ENCODE results near the gene DCLK1.
"Not testable (repeated sequence)": the region's sequence is repeated elsewhere in the genome, so short reads cannot be mapped to it uniquely, and the experiment has no call there.

Gene DCLK1

GRCh38 chr13:36082806-36083205, 48.4 kb downstream of the DCLK1 start:
- peaks cover 8% of the 10 kb centered on the region for H3K4me1 ChIP-seq (ENCODE audit: control insufficient read depth, low read depth, low read length)
- no peak overlapping the region for H3K27ac ChIP-seq (ENCODE audit: low read length)
- H3K9ac ChIP-seq (ENCODE audit: low read length) = no peak overlapping the region
- no peak overlapping the region for H3K4me3 ChIP-seq (ENCODE audit: low read length)
- H3K36me3 ChIP-seq (ENCODE audit: control insufficient read depth, low read depth, low read length) = no peaks in the 10 kb centered on the region
- H3K27me3 ChIP-seq (ENCODE audit: control insufficient read depth, insufficient read depth, low read length) = no peaks in the 10 kb centered on the region
- H3K9me3 ChIP-seq (ENCODE audit: control insufficient read depth, low read depth, low read length) = no peaks in the 10 kb centered on the region

DNA sequence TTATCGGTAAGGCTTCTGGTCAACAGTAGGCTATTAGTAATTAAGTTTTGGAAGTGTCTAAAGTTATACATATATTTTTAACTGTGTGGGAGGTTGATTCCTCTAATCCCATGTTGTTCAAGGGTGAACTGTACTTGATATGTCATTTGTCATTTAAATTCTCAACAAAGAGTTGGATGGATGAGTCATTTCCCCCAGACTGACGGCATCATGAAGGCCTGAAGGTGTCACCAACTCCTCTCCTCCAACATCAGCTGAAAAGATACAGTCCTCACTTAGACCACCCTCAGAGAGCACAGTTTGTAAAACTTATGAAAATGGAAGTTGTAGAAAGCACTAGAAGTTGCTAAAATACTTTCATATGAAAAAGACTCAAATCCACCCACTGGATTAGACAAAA, 48.8 kb downstream of the DCLK1 start:
- Histone ChIP-seq H3K9ac (ENCODE audit: low read length) (no peak overlapping the region), H3K36me3 (ENCODE audit: control insufficient read depth, low read depth, low read length) (no peaks in the 10 kb centered on the region), H3K9me3 (ENCODE audit: control insufficient read depth, low read depth, low read length) (no peaks in the 10 kb centered on the region), H3K27ac (ENCODE audit: low read length) (no peak overlapping the region), H3K4me1 (ENCODE audit: control insufficient read depth, low read depth, low read length) (peaks cover 8% of the 10 kb centered on the region), H3K27me3 (ENCODE audit: control insufficient read depth, insufficient read depth, low read length) (no peaks in the 10 kb centered on the region), H3K4me3 (ENCODE audit: low read length) (no peak overlapping the region)

DNA sequence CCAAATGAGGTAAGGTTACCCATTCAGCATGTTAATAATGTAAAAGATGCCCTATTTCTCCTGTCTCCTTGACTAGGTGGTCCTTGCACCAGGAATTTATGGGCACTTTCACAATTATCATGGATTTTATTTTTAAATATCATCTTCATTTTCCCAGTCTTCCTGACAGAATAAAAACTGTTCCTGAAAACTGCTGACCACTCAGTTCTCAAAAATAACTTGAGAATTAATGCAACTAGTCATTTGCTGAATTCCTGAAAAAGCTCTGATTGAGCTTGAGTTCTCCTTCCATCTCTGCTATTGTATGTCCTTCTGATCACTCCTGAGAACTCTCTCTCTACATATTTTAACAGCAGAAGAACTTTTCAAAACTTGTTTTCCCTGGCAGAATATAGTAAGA, 55.0 kb downstream of the DCLK1 start:
- Histone ChIP-seq H3K36me3 (ENCODE audit: control insufficient read depth, low read depth, low read length) (no peaks in the 10 kb centered on the region), H3K27ac (ENCODE audit: low read length) (no peak overlapping the region), H3K27me3 (ENCODE audit: control insufficient read depth, insufficient read depth, low read length) (no peaks in the 10 kb centered on the region), H3K9ac (ENCODE audit: low read length) (no peak overlapping the region), H3K4me3 (ENCODE audit: low read length) (no peak overlapping the region), H3K9me3 (ENCODE audit: control insufficient read depth, low read depth, low read length) (no peaks in the 10 kb centered on the region), H3K4me1 (ENCODE audit: control insufficient read depth, low read depth, low read length) (peaks cover under 1% of the 10 kb centered on the region)

- H3K9me3 ChIP-seq (ENCODE audit: control insufficient read depth, low read depth, low read length) = no peaks in the 10 kb centered on the region
- no peaks in the 10 kb centered on the region for H3K27me3 ChIP-seq (ENCODE audit: control insufficient read depth, insufficient read depth, low read length)
- H3K4me1 ChIP-seq (ENCODE audit: control insufficient read depth, low read depth, low read length) = no peaks in the 10 kb centered on the region
- no peak overlapping the region for H3K4me3 ChIP-seq (ENCODE audit: low read length)
- H3K36me3 ChIP-seq (ENCODE audit: control insufficient read depth, low read depth, low read length) = no peaks in the 10 kb centered on the region
- no peak overlapping the region for H3K27ac ChIP-seq (ENCODE audit: low read length)
- no peak overlapping the region for H3K9ac ChIP-seq (ENCODE audit: low read length)
Measured at GRCh38 chr13:36074659-36075058, 56.5 kb downstream of the DCLK1 start.

- H3K27ac ChIP-seq (ENCODE audit: low read length) = no peak overlapping the region
Measured at GRCh38 chr13:36072152-36072935, 58.8 kb downstream of the DCLK1 start.

DNA sequence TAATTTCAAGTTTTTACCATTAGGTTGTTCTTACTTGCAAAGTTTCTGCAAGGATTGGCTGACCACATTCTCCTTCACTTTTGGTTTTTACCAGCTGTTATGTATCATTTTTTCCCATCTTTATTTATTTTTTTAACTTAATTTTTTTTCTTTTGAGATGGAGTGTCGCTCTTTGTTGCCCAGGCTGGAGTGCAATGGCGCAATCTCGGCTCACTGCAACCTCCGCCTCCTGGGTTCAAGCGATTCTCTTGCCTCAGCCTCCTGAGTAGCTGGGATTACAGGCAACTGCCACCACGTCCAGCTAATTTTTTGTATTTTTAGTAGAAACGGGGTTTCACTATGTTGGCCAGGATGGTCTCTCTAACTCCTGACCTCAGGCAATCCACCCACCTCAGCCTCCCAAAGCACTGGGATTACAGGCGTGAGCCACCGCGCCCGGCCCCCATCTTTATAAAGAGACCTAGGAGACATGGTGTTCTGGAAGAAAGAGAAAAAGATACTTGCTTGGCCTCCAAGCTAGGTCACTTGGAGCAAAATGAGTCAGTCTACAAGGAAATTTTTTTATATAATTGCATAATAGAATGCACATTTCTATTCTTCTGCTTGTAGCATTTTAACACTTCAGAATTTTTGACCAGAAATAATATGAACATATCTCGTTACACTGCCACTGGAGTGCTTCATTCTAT, 60.5 kb downstream of the DCLK1 start:
- not testable (repeated sequence) for H3K4me1 ChIP-seq (ENCODE audit: control insufficient read depth, low read depth, low read length); H3K36me3 ChIP-seq (ENCODE audit: control insufficient read depth, low read depth, low read length); H3K9ac ChIP-seq (ENCODE audit: low read length); H3K27ac ChIP-seq (ENCODE audit: low read length); H3K4me3 ChIP-seq (ENCODE audit: low read length); H3K27me3 ChIP-seq (ENCODE audit: control insufficient read depth, insufficient read depth, low read length); H3K9me3 ChIP-seq (ENCODE audit: control insufficient read depth, low read depth, low read length)

More at GRCh38 chr13:36072152-36072935, 58.8 kb downstream of the DCLK1 start:
- H3K36me3 ChIP-seq (ENCODE audit: control insufficient read depth, low read depth, low read length) = no peaks in the 10 kb centered on the region
- peaks cover 8% of the 10 kb centered on the region for H3K4me1 ChIP-seq (ENCODE audit: control insufficient read depth, low read depth, low read length)
- H3K4me3 ChIP-seq (ENCODE audit: low read length) = no peak overlapping the region
- no peaks in the 10 kb centered on the region for H3K9me3 ChIP-seq (ENCODE audit: control insufficient read depth, low read depth, low read length)
- no peak overlapping the region for H3K9ac ChIP-seq (ENCODE audit: low read length)
- H3K27me3 ChIP-seq (ENCODE audit: control insufficient read depth, insufficient read depth, low read length) = no peaks in the 10 kb centered on the region

GRCh38 chr13:36069881-36070366, 61.3 kb downstream of the DCLK1 start:
- no peak overlapping the region for H3K9ac ChIP-seq (ENCODE audit: low read length)
- H3K27ac ChIP-seq (ENCODE audit: low read length) = no peak overlapping the region
- no peaks in the 10 kb centered on the region for H3K27me3 ChIP-seq (ENCODE audit: control insufficient read depth, insufficient read depth, low read length)
- no peak overlapping the region for H3K4me3 ChIP-seq (ENCODE audit: low read length)
- H3K4me1 ChIP-seq (ENCODE audit: control insufficient read depth, low read depth, low read length) = peaks cover 8% of the 10 kb centered on the region
- no peaks in the 10 kb centered on the region for H3K36me3 ChIP-seq (ENCODE audit: control insufficient read depth, low read depth, low read length)
- no peaks in the 10 kb centered on the region for H3K9me3 ChIP-seq (ENCODE audit: control insufficient read depth, low read depth, low read length)

GRCh38 chr13:36068991-36069390, 62.2 kb downstream of the DCLK1 start:
- Histone ChIP-seq H3K9ac (ENCODE audit: low read length) (no peak overlapping the region), H3K27ac (ENCODE audit: low read length) (no peak overlapping the region), H3K36me3 (ENCODE audit: control insufficient read depth, low read depth, low read length) (no peaks in the 10 kb centered on the region), H3K9me3 (ENCODE audit: control insufficient read depth, low read depth, low read length) (no peaks in the 10 kb centered on the region), H3K4me1 (ENCODE audit: control insufficient read depth, low read depth, low read length) (peaks cover 8% of the 10 kb centered on the region), H3K4me3 (ENCODE audit: low read length) (no peak overlapping the region), H3K27me3 (ENCODE audit: control insufficient read depth, insufficient read depth, low read length) (no peaks in the 10 kb centered on the region)

DNA sequence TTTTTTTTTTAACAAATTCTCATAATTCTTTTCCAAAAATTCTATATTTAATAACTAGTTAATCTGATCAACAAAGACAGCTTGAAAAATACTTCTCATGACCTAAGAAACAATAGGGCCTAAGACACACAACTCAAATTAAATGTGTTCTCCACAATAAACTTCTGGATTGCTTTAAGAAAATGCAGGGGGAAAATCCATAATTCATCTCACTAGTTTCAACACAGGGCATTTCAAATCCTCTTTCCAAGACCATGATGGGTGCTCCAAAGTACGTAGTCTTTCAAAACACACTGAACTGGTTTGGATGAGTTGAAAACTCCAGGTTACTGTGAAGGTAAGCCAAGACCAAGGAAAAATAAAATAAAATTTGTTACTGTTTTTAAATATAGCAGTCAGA, 62.6 kb downstream of the DCLK1 start:
- H3K27me3 ChIP-seq (ENCODE audit: control insufficient read depth, insufficient read depth, low read length) = no peaks in the 10 kb centered on the region
- peaks cover 8% of the 10 kb centered on the region for H3K4me1 ChIP-seq (ENCODE audit: control insufficient read depth, low read depth, low read length)
- no peak overlapping the region for H3K4me3 ChIP-seq (ENCODE audit: low read length)
- no peak overlapping the region for H3K27ac ChIP-seq (ENCODE audit: low read length)
- H3K9me3 ChIP-seq (ENCODE audit: control insufficient read depth, low read depth, low read length) = no peaks in the 10 kb centered on the region
- H3K9ac ChIP-seq (ENCODE audit: low read length) = no peak overlapping the region
- no peaks in the 10 kb centered on the region for H3K36me3 ChIP-seq (ENCODE audit: control insufficient read depth, low read depth, low read length)

GRCh38 chr13:36067746-36068381, 63.3 kb downstream of the DCLK1 start:
- Histone ChIP-seq H3K4me1 (ENCODE audit: control insufficient read depth, low read depth, low read length) (peaks cover 8% of the 10 kb centered on the region), H3K27me3 (ENCODE audit: control insufficient read depth, insufficient read depth, low read length) (no peaks in the 10 kb centered on the region), H3K4me3 (ENCODE audit: low read length) (no peak overlapping the region), H3K9ac (ENCODE audit: low read length) (no peak overlapping the region), H3K27ac (ENCODE audit: low read length) (no peak overlapping the region), H3K36me3 (ENCODE audit: control insufficient read depth, low read depth, low read length) (no peaks in the 10 kb centered on the region), H3K9me3 (ENCODE audit: control insufficient read depth, low read depth, low read length) (no peaks in the 10 kb centered on the region)

- Histone ChIP-seq H3K27ac (ENCODE audit: low read length) (no peak overlapping the region), H3K9ac (ENCODE audit: low read length) (no peak overlapping the region), H3K36me3 (ENCODE audit: control insufficient read depth, low read depth, low read length) (no peaks in the 10 kb centered on the region), H3K27me3 (ENCODE audit: control insufficient read depth, insufficient read depth, low read length) (no peaks in the 10 kb centered on the region), H3K4me1 (ENCODE audit: control insufficient read depth, low read depth, low read length) (no peaks in the 10 kb centered on the region), H3K4me3 (ENCODE audit: low read length) (no peak overlapping the region), H3K9me3 (ENCODE audit: control insufficient read depth, low read depth, low read length) (no peaks in the 10 kb centered on the region)
Measured at GRCh38 chr13:36062249-36062648, 68.9 kb downstream of the DCLK1 start.
